Neural progenitor cell (in vitro differentiated cells): ENCODE results near the gene TGM3.

ENCODE experiments used
- CTCF ChIP-seq: fragments of 200-600 bp; sonication (generic); IDR thresholded peaks from 2 replicates; pipeline ENCODE4 v1.5.1; 2017; ENCODE audit warnings: antibody characterized with exemption, mild to moderate bottlenecking
- EZH2 ChIP-seq: fragments of 200-600 bp; sonication (generic); IDR thresholded peaks from 2 replicates; pipeline ENCODE4 v1.6.1; 2017; ENCODE audit warnings: antibody characterized with exemption, mild to moderate bottlenecking, moderate library complexity
- EZH2phosphoT487 ChIP-seq: fragments of 200-600 bp; sonication (generic); IDR thresholded peaks from 2 replicates; pipeline ENCODE4 v1.6.1; 2017; ENCODE audit warnings: antibody characterized with exemption

- TF ChIP-seq CTCF (no peak), EZH2 (no peak), EZH2phosphoT487 (no peak)
These were observed 44.3 kb downstream of the TGM3 start for GRCh38 chr20:2340136-2340535.
